Stimulated activated CD4-positive, alpha-beta T cell treated with anti-CD3 and anti-CD28 coated beads, TNF-alpha, amount 100 ng/mL, for 4 hours (primary cell): ENCODE results near the gene BCL7C.

Experiments used
- DNase-seq, 3 experiments: peaks; one replicate each; pipeline ENCODE4 v3.0.0-alpha.2; 2020; ENCODE audit warnings: low read depth in 3 of 3

The BCL7C gene

DNA sequence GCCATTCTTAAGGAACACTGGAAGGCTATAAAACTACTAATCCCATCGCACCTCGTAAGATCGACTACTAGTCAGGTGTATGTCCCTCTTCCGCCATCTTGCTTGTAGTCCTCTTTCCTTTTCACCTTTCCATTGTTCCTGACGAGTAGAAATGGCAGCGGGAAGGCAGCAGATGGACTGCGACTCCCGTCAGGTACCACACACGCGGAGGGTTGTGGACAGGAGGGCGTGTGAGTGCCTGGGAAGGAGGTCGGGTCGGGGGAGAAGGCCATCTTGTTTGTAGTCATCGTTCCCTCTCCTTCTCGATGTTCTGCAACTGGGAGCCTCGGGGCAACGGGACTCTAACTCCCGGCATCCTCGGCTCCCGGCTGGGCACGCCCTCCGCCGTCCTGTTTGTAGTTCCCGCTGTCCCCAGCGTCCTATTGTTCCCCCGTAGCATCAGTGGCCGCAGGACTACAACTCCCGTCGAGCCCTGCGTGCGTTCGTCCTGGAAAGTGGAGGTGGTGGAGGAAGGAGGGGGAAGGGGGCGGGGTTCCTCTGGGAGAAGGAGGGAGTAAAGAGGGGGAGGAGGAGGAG, 29.2 kb upstream of the BCL7C start:
- peak; percentile 82 to 91 (median 91) for DNase-seq

DNA sequence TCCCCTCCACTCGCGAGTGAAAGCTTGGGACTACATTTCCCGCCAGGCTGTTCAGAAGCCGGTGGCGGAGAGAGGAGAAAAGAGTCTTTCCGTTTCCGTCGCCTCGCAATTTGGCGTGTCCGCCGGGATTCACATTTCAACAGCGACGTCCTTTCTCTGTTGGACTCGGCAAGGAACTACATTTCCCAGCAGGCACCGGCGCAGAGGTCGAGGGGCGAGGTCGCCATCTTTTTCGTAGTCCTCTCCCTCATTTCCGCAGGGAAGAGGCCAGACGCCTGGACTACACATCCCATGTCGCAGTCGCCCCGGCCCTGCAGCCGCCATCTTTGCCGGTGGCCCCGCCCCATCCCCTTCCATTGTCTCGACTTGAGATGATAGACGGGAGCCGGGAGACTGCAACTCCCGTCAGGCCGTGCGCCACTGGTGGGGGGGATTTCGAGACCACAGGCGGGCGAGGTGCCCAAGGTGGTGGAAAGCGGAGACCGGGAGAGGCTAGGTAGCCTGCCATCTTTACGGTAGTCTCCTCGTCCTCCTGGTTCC, 28.6 kb upstream of the BCL7C start:
- peak; percentile 98 to 99 (median 99) for DNase-seq

DNA sequence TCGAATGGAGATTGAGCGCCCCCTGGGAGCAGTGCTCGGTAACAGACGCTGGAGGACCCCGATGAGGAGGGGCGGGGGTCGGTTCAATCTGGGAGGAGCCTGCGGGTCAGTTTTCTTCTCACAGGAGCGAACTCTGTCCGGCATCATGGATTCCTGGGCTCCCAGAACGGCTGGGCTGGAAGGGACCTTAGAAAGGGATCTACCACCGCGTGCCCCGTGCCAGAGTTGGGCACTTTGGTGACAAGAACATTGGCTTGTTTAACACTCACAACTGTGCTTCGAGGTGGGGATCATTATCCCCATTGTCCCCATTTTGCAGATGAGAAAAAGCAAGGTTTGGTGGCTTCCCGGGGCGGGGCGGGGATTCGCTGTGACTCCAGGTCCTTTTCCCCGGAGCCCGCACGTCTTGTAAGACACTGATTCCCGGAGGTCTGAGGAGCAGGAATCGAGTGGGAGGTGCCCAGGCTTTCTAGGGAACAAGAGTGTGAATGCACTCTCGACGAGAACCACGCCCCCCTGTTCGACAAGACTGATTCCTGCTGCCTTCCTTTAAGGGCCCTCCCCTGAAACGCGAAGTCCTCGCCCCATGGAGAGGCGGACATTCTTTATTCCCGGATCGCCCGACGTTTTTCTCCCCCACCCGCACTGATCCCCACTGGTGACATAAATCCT, 28.0 kb upstream of the BCL7C start:
- DNase-seq: peak; percentile 78 to 79 (median 79)

DNA sequence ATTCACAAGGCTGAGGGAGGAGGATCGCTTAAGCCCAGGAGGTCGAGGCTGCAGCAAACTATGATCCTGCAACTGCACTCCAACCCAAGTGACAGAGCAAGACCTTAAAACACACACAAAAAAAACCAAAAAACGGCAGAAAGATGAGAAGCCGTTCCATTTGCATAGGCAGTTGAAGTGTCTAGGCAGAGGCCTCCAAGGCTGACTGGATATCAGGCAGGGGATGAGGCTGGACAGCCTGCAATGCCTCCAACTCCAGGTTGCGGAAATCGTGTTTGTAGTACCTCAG, 27.5 kb upstream of the BCL7C start:
- DNase-seq: no peak

DNA sequence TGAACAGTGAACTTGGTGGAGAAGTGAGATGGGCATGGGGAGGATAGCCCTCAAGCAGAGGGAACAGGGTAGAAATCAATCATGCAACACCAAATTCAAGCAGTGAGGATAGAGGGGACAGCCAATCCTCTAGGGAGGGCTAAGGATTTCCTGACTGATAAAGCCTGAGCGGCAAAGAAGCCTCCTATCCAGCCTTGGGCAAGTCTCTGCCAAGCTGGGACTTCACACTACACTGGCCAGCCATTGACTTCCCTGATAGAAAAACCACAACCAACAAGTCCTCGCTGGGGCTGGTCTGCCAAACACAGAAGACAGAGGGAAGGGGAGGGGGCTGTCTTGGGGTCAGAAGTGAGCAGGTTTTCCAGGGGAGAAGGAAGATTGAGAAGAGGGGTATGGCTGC, 27.0 kb upstream of the BCL7C start:
- no peak for DNase-seq

DNA sequence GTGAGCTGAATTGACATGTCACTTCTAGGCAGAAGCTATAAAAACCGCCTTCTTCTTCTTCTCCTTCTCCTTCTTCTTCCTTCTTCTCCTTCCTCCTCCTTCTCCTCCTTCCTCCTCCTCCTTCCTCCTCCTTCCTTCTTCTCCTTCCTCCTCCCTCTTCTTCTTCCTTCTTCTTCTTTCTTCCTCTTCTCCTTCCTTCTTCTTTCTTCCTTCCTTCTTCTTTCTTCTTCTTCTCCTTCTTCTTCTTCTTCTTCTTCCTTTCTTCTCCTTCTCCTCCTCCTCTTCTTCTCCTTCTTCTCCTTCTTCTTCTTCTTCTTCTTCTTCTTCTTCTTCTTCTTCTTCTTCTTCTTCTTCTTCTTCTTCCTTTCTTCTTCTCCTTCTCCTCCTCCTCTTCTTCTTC, 24.7 kb upstream of the BCL7C start:
- no peak for DNase-seq

DNA sequence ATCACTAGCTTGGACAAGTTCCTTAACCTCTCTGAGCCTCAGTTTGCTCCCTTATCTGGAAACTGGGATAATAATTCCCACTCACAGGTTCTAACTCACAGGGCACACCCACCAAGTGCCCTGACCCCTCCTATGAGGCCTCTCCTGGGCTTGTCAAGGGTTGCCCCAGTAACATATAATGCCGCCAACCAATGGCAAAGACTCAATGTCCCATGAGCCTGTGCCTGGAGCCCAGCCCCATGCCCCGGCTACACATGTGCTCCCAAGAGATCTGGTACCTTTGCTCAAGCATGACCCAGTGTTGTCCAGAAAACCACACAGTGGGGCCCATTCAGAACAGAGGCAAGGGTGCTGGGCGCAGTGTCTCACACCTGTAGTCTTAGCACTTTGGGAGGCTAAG, 21.0 kb upstream of the BCL7C start:
- DNase-seq: no peak

DNA sequence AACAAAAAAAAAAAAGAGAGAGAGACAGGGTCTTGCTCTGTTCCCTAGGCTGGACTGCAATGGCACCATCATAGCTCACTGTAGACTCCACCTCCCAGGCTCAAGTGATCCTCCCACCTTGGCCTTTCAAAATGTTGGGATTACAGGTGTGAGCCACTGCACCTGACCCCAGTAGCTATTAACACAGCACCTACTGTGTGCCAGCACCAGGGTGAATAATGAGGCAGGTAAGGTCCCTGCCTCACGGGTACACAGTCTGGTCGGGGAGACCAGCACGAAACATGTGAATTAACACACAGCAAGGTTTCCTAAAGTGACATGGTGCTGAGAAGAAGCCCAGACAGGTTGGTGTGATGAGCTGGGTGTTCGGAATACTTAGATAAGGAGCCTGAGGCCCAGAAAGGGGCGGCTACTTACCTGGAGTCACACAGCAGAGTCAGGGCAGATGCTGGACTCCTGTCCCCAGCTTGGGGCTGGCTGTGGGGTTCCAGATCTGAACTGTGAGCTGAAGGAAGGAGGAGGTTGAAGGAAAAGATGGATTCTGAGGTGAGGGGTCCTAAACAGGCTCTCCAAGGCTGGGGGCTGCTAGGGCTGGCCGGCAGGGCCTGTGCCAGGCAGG, 19.0 kb upstream of the BCL7C start:
- no peak for DNase-seq

DNA sequence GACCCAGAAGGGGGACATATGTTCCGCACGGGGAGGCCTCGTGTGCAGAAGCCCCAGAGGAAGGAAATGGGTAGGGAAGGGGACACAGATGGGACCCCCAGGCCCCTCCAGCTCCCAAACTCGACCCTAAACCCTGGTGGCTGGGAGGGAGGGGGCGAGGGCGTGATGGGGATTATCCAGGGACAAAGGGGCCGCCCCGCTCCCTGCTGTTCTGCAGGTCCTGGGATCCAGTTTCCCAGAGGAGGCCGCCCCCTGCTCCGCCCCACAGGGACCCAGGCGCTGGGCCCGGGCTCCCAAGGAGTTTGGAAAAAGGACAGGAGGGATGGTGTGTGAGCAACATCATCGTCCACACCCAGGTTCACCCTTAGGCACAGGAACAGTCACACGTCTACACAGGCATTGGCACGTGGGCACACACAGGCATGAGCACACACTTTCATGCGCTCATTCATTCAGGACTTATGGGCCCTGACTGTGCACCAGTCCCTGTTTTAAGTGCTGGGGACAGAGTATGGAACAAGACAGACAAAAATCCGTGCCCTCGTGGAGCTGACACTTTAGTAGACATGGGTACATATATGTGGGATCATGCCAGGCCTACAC, 16.7 kb upstream of the BCL7C start:
- DNase-seq: no peak

DNA sequence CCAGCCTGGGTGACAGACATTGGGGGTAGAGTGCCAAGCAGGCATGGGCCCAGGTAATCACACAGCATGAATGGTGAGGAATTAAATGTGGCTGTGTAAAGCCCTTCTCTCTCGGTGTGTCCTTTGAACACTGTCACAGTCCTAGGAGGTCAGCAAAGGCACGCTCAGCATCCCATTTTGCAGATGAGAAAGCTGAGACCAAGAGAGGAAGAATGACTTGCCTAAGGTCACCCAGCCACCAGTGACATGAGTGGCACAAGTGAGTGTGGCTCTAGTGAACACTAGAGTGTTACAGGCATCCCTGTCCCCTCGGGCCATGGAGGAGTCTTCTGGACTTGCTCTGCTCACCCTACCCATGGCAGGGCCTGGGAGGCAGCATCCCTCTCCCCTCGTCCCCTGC, 13.2 kb upstream of the BCL7C start:
- DNase-seq: no peak

DNA sequence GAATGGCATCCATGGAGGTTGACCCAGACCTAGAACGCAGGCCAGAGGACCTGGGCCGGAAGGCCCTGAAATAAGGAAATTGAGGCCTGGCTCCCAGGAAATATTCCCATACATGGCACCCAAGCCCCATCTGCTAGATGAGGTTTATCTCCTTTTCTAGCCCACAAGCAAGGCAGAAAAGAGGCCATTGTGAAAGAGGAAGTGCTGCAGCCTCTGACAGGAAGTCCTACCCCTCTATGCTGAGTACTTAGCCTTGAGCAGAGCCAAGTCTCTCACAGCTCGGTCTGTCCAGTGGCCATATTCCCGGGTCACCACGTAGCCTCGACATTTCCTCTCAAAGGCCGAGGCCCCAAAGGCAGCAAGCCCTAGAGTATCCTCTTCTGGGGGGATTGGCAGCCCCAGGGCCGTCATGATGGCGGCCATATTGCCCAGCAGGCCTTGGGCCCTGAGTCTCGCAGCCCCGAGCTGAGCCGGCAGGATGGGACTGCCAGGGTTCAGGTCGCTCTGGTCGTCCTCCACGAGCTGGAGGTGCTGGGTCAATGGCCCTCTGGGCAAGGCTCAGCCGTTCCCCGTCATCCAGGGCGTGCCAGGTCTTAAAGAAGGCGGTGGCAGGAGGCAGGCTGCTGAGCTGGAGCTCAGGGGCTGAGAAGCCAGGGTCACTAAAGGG, 10.4 kb upstream of the BCL7C start:
- no peak for DNase-seq

DNA sequence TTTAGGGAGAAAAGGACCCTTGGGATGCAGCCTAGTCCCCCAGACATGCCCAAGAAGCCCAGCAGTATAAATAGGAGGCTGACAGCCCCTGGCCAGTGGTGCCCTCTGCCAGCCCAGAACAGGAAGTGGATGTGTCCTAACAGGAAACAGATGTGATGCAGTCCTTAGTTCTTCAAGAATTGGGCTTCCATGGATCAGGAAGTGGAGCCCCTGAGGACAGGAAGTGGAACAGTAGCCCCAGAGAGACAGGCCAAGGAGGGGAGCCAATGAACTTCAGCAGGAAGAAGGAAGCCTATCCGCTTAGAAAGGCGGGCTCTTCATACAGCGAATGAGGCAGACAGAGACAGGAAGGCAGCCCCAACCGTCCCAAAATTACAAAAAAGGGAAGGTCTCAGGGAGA, 9.7 kb upstream of the BCL7C start:
- DNase-seq: no peak

DNA sequence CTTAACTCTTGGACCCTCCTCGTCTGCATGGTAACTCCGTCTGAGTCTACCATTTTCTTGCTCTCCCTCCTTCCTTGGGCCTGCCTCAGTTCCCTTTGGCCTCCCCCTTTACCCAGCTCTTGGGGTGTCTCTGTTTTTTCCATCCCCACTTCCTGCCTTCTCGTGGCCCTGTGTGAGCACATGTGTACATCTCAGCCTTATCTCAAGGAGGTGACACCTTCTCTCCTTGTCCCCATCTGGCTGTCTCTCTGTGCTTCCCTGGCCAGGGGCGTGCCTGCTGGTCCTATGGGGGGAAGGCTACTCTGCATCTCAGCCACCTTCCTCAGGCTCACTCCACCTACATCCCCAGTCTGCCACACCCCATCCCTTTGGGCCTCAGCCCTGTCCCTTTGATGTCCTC, 9.1 kb upstream of the BCL7C start:
- DNase-seq: no peak

DNA sequence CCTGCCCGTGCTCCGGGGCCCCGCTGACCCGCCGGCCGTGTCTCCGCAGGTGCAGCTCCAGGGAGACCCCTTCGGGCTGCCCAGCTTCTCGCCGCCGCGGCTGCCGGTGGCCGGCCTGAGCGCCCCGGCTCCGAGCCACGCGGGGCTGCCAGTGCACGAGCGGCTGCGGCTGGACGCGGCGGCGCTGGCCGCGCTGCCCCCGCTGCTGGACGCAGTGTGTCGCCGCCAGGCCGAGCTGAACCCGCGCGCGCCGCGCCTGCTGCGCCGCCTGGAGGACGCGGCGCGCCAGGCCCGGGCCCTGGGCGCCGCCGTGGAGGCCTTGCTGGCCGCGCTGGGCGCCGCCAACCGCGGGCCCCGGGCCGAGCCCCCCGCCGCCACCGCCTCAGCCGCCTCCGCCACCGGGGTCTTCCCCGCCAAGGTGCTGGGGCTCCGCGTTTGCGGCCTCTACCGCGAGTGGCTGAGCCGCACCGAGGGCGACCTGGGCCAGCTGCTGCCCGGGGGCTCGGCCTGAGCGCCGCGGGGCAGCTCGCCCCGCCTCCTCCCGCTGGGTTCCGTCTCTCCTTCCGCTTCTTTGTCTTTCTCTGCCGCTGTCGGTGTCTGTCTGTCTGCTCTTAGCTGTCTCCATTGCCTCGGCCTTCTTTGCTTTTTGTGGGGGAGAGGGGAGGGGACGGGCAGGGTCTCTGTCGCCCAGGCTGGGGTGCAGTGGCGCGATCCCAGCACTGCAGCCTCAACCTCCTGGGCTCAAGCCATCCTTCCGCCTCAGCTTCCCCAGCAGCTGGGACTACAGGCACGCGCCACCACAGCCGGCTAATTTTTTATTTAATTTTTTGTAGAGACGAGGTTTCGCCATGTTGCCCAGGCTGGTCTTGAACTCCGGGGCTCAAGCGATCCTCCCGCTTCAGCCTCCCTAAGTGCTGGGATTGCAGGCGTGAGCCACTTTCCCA, 8.4 kb upstream of the BCL7C start:
- peak in 1 of 3 experiments; percentile 54 for DNase-seq

DNA sequence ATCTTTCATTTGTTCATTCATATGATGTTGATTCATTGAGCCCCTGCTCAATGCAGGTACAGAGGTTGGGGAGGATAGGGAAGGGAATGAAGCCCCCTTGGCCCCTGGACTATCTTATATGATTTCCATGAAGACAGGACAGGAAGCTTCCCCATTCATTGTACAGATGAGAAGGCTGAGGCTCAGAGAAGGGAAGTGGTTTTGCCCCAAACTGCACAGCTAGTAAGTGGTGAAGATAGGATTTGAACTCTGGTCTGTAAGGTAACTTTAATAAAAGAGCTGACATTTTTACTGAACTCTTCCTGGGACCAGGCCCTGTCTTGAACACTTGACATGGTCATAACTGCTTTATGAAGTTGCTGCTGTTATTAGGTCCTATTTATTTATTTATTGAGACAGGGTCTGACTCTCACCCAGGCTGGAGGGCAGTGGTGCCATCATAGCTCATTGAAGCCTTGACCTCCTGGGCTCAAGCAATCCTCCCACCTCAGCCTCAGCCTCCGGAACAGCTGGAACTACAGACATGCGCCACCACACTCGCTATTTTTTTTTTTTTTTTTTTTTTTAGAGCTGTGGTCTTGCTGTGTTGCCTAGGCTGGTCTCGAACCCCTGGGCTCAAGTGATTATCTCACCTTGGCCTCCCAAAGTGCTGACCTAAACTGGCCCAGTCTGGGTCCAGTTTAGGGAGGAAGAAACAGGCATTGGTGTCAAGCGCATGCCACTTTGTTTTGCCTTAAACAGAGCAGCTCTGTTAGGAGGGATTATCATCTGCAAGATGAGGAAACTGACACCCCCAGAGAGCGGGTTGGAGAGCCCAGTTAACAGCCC, 7.5 kb upstream of the BCL7C start:
- no peak for DNase-seq

DNA sequence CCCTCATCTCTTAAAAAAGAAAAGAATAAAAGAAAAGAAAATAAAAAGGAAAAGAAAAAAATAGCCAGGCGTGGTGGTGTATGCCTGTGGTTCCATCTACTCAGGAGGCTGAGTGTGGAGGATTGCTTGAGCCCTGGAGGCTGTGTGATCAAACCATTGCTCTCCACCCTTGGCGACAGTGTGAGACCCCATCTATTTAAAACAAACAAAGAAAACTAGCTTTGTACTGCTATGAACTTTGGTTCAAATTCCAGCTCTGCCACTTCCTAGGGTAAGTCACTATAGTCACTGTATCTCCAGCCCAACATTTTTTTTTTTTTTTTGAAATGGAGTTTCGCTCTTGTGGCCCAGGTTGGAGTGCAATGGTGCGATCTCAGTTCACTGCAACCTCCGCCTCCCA, 6.7 kb upstream of the BCL7C start:
- no peak for DNase-seq

DNA sequence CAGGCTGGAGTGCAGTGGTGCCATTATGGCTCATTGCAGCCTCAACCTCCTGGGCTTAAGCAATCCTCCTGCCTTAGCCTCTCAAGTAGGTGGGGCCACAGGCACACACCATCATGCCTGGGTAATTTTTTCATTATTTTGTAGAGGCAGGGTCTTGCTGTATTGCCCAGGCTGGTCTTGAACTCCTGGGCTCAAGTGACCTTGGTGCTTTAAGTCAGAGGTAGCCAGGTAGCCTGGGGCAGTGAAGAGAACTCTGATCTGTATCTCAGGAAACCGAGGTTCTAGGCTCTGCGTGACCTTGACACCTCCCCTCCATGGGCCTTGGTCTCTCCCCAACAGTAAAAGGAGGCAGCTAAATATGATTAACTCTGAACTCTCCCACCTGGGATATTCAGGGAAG, 5.9 kb upstream of the BCL7C start:
- DNase-seq: no peak

DNA sequence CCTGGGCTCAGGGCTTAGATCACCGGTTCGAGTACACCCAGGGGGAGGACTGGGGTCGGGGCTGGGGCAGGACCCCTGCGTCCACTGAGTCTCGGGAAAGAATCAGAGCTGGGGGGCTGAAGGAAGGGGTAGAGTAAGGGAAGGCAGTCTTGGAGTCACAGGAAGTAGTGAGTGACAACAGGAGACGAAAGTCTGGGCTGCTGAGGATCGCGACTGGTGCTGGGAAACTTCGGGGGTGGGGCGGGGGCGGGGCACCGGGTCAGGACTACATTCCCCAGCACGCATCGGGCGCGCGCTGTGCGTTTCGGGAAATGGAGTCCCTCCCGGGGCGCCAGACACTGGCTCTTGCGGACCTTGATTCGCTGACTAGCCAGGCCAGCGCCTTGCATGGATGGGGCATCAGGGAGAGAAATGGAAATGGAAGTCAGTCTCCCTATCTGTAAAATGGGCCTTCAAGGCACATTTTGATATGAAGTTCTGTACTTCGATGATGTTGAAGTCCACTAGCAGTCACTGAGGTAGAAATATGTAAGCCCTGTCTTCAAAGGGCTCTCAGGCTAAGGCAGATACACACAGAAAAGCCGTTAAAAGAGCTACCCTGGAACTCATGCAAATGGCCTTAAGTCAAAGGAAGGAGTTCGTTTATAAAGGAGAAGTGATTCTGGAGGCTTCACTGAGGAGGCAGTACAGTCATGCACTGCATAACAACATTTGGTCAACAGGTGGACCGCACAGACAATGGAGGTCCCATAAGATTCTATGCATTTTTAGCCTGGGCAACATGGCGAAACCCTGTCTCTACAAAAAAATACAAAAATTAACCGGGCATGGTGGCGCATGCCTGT, 3.2 kb upstream of the BCL7C start:
- DNase-seq: peak; percentile 61 to 67 (median 65)

DNA sequence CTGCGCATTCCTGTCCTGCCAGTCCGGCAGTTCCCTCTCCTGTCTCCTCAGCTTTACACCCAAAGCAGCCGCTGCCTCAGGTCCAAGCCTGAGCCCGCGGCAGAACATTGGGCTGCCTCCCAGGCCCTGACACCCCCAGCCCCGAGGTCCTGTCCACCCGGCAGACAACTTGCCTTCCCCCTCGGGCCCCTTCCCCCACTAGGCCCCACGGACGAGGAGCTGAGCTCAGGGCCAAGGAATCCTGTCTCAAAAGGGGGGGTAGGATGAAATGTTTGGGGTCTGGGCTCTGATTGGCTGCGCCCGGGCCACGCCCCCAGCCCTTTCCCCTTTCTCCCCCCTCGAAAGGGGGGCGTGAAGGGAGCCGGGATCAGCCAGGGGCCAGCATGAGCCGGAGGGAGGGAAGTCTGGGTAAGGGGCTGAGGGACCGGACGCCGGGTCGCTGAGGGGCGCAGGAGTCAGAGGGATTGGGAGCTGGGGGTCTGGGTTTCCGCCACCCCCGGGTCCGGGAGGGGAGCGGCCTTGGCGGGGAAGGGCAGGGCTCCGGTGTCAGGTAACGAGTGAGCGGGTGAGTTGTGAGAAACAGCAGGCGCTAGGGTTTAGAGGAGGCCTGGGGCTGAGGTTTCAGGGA, 2.5 kb upstream of the BCL7C start, which contains the start of gene CTF1:
Gene CTF1, plus strand, starts transcription at position 354 of the 628 bp plus-strand sequence. Its CDS starts 30 bp downstream, at position 384.
- DNase-seq: no peak
